ENCODE measurements around the gene RCAN2.

The RCAN2 gene

DNA sequence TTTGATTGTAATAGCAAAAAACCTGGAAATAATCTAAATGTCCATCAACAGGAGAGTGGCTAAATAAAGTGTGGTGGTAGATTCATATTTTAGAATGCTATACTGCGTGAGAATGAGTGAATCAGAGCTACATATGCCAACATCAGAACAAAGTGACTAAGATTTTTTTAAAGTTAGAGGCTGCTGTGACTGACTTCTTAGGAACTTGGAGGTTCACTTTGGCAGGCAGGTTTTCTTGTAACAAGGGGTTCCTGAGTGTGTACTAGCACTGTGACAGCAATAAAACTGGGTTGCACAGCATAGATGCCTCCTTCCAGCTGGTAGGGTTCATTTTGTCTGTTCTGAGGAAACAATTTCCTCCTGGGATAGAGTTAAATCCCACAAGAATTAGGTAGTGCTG is 245.2 kb downstream of the RCAN2 start:
- DNase-seq, result no peak

DNA sequence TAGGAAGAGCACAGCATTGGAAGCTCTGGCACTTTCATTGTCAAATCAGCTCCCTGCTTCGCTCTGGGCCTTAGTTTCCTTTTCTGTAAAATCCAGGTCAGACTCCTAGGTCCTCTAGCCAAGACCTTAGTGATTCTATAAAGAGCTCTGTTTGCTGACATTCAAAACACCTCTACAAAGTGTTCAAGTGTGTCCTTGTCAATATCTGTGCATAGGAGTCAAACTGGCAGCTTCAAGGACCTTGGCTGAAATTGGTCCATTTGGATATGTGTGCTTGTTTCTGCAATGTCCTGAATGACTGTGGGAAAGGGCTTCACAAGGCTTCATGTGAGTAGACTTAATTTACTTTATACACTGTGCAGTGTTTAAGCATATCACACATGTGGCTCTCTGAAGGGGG is 246.6 kb downstream of the RCAN2 start:
- no peak for DNase-seq

DNA sequence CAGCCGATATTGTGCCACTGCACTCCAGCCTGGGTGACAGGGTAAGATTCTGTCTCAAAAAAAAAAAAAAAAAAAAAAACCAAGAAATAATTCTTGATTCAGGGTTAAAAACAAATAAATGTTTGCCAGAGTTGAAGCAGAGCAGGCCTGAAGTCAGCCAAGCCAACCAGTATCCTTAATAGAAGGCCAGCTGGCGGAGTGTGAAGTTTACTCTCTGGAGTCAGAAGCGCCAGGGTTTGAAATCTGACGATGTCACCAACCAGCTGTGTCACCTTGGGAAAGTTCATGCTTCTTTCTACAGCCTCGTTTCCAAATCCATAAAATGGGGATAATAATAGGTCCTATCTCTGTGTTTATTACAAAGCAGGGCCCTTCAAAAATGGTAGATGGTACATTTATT is 247.5 kb downstream of the RCAN2 start:
- no peak for DNase-seq

DNA sequence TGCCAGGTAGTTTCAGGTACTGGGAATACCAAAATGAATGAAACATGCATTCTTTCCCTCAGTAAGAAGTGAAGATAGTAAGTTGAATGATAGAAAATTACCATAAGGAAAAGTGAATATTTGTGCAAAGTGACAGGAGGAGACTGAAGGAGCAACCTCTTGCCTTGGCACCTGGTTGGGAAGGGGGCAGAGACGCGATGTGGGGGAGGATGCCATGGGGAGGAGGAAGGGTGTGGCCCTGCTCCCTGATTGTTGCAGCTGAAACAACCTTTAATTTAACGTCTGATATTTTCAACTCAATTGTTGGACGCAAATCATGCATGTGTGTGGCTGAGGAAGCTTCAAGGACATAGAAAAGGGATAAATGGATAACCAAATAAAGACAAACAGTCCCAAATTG is 248.3 kb downstream of the RCAN2 start:
- DNase-seq, result no peak

- no peak for DNase-seq
Measured at GRCh38 chr6:46240866-46241565, 250.2 kb downstream of the RCAN2 start.

GRCh38 chr6:46236752-46237151 is 254.5 kb downstream of the RCAN2 start:
- no peak for DNase-seq

GRCh38 chr6:46235242-46235641 is 256.0 kb downstream of the RCAN2 start:
- no peak for DNase-seq

- no peak for DNase-seq
Measured at GRCh38 chr6:46234700-46235099, 256.5 kb downstream of the RCAN2 start.

DNA sequence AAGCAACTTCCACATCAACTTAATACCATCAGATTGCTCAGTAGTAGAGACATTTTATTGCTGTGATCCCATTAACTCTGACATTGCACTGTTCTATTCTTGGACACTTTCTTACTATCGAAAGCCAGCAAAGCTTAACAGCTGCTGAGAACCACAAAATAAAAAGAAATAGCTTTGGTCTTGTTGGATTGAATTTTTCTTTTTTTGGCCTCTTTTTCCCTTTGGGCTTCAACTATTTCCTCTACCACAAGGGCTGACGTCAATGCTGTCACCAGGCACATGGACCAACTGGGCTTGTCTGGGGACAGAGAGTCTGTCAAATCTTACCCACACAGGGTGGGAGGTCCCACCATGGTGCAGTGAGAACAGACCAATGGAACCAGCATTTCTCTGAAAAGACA is 257.1 kb downstream of the RCAN2 start:
- no peak for DNase-seq

DNA sequence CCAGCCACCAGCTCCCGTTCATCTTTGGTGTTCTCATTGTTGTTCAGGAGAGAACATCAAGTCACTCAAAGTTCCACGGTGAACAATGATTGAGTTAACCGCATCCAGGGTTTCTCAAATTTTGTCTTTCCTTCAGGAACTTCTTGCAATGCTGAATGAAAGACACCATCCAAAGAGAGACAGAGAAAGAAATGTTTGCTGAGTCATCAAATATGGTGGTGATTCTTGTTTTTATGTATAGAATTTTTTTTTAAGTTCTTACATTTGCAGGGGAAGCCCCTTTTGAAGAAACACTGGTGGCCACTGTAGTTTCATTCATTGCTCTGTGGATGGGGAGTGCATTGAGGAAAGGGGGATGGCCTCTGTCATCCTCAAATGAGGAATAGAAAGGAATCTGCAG is 258.1 kb downstream of the RCAN2 start:
- DNase-seq, result no peak

GRCh38 chr6:46222286-46222685 is 269.0 kb downstream of the RCAN2 start:
- DNase-seq, result no peak

GRCh38 chr6:46221222-46221793 is 269.9 kb downstream of the RCAN2 start:
- peak; percentile 62 for DNase-seq

- no peak for DNase-seq
Measured at GRCh38 chr6:46220352-46221221, 270.7 kb downstream of the RCAN2 start.

GRCh38 chr6:46219661-46220060 is 271.6 kb downstream of the RCAN2 start:
- DNase-seq, result no peak

- DNase-seq, result no peak
Measured at GRCh38 chr6:46218457-46218856, 272.8 kb downstream of the RCAN2 start.

DNA sequence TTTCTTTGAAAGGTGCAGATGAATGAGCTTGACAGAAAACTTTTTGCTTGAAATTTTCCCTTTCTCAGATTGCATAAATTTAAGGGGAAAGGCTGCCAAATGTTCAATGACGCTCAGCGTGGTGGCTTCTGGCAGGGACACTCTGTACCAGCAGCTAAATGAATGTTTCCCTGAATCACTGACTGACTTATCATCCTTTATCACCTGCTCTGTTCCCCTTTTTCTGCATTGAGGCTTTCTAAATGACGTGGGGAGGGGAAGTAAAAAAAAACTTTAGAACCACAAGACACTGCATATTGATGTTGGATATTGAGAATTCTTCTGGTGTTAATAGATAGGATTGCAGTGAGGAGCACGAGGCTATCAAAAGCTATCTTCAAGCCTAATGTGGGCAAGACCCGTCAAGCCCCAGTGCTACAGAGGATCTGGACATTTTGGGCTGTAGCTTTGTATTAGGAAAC is 273.5 kb downstream of the RCAN2 start:
- DNase-seq, result no peak

DNA sequence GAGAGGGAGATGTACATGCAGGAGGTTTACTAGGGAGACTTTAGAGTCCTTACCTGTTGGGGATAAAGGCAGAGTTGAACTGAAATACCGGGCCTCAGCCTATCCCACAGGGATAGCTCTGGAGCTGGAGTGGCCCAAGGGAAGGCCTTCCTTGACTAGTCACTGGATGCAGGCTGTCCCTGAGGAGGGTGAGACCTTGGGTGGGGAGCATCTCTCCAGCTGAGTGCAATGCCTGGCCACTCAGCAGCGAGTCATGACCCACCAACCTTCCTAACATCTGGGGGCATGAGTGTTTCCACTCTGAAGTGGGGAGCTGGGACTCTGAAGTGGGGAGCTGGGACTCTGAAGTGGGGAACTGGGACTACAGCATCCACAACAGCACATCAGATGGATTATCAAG is 274.4 kb downstream of the RCAN2 start:
- DNase-seq, result no peak

GRCh38 chr6:46215777-46216176 is 275.5 kb downstream of the RCAN2 start:
- DNase-seq, result no peak

- no peak for DNase-seq
Measured at GRCh38 chr6:46215213-46215612, 276.0 kb downstream of the RCAN2 start.

DNA sequence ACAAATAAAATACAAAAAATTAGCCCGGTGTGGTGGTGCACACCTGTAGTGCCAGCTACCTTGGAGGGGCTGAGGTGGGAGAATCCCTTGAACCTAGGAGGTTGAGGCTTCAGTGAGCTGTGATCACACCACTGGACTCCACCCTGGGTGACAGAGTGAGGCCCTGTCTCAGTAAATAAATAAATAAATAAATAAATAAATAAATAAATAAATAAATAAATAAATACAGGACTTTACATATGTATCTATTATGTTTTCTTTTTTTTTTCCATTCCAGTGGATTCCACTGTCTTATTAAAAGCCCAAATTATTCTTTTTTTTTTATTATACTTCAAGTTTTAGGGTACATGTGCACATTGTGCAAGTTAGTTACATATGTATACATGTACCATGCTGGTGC is 279.3 kb downstream of the RCAN2 start:
- DNase-seq, result no peak

DNA sequence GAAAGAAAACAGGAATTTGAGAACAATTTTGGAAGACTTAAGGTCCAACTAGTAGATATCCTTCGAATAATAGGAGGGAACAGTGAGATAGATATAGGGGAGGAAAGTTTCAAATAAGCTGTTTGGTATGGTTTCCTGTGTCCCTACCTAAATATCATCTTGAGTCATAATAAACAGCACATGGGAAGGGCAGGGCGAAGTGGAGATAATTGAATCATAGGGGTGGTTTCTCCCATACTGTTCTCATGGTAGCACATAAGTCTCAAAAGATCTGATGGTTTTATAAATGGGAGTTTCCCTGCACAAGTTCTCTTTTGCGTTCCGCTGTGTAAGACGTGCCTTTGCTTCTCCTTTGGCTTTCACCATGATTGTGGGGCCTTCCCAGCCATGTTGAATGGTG is 281.0 kb downstream of the RCAN2 start:
- DNase-seq, result no peak

GRCh38 chr6:46208303-46208702 is 282.9 kb downstream of the RCAN2 start:
- no peak for DNase-seq

- peak; percentile 0 for DNase-seq
Measured at GRCh38 chr6:46207174-46207573, 284.1 kb downstream of the RCAN2 start.

Data from NCI-H1092 treated with DMSO at 0.1 percent for 48 hours (cell line).